Esophagus squamous epithelium (tissue), 4 donors: Measurements from ENCODE around the gene CDC42BPA.

Experiments
- POLR2A ChIP-seq, 4 donors: fragments of 450-650 bp; IDR thresholded peaks; one replicate each; pipeline ENCODE4 v1.6.1; 2017; ENCODE audit warnings: antibody characterized with exemption in 4 of 4, mild to moderate bottlenecking in 4 of 4, moderate library complexity in 3 of 4
- TF ChIP-seq, protein P1 (sequence below), 6 experiments: fragments of 450-650 bp in 4 of 6; fragments of 200-600 bp in 2 of 6; sonication (generic) in 2 of 6; IDR thresholded peaks; one replicate each; pipeline ENCODE4 v1.5.1; 2016 to 2019; ENCODE audit warnings: antibody characterized with exemption in 6 of 6, mild to moderate bottlenecking in 4 of 6, moderate library complexity in 4 of 6

DNA sequence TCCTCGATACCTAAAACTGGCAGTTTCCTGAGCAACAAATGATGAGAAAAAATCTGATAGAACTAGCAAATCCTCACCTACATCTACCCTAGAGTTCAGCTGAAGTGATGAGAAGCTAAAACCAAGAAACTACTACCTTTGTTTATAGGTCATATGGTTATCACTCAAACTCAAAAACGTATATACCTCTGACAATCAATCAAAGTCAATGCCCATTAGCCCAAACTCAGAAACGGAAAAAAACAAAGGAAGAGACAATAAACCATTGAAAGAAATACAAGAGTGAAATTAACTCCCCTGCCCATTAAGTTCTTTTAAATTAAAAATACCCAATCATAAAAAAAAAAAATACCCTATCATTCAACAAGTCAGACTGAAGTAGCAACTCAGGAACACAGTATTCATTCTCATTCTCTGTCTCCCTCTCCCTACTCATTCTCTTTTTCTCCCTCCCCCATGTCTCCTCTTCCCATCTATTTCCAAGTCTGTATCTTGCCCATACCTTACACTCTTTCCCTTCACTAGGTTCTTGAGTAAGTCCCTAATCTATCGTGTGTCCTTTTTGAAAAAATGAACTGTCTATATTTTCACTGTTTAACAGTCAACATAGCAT, 6.8 kb downstream of the CDC42BPA start:
- no peak for TF ChIP-seq POLR2A (IDR thresholded peaks at IDR 0.05)
- TF ChIP-seq, protein P1, sequence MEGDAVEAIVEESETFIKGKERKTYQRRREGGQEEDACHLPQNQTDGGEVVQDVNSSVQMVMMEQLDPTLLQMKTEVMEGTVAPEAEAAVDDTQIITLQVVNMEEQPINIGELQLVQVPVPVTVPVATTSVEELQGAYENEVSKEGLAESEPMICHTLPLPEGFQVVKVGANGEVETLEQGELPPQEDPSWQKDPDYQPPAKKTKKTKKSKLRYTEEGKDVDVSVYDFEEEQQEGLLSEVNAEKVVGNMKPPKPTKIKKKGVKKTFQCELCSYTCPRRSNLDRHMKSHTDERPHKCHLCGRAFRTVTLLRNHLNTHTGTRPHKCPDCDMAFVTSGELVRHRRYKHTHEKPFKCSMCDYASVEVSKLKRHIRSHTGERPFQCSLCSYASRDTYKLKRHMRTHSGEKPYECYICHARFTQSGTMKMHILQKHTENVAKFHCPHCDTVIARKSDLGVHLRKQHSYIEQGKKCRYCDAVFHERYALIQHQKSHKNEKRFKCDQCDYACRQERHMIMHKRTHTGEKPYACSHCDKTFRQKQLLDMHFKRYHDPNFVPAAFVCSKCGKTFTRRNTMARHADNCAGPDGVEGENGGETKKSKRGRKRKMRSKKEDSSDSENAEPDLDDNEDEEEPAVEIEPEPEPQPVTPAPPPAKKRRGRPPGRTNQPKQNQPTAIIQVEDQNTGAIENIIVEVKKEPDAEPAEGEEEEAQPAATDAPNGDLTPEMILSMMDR (IDR thresholded peaks at IDR 0.05), result no peak
